ENCODE measurements around the gene UBE2B. TPM values are rescaled to one million over a fixed set of nuclear protein-coding genes. Genes with fewer than 3 reads are reported as not detected.

Gene UBE2B
- 22.2 TPM for total RNA-seq (2013)
- polyA plus RNA-seq (10 to 100 TPM; 30.6 to 68.6 (median 43.4) TPM), polyA minus RNA-seq (7.2 and 8.6 TPM in 2 replicates), total RNA-seq (40.5 to 79.7 (median 56.6) reads per million in 11 experiments)

- Histone ChIP-seq H4K20me1 (ENCODE audit: insufficient read depth, low read length) (peaks cover 41% of the 10 kb centered on the region), H3K27ac (ENCODE audit: low read depth in 1 of 2, low read length in 2 of 2) (peak within 1 kb of the TSS; percentile 98 to 99), H3K9ac (ENCODE audit: insufficient read depth, low read length, poor library complexity, severe bottlenecking) (peak within 1 kb of the TSS; percentile 98), H3K4me3 (replicated peaks in 1 of 3; ENCODE audit: low read depth in 2 of 3, low read length in 3 of 3) (peak within 1 kb of the TSS; percentile 80 to 100 (median 95)), H3K36me3 (replicated peaks in 1 of 2; ENCODE audit: control insufficient read depth in 1 of 2, insufficient read depth in 2 of 2, low read length in 2 of 2) (peaks cover 13 to 22% of the 10 kb centered on the region in 2 donors), H3K27me3 (ENCODE audit: control insufficient read depth in 2 of 2, insufficient read depth in 2 of 2, low read length in 2 of 2) (no peaks in the 10 kb centered on the region), H3K4me1 (ENCODE audit: control insufficient read depth in 1 of 2, insufficient read depth in 2 of 2, low read length in 2 of 2) (peaks cover 28 to 30% of the 10 kb centered on the region in 2 donors), H2AFZ (ENCODE audit: insufficient read depth, low read depth, low read length, poor library complexity, severe bottlenecking) (peak within 1 kb of the TSS; percentile 85), H3K79me2 (ENCODE audit: insufficient read depth, low read length) (peaks cover 47% of the 10 kb centered on the region), H3K4me2 (replicated peaks; ENCODE audit: extremely low read depth, low read length, poor library complexity, severe bottlenecking) (peak within 1 kb of the TSS; percentile 86), H3K9me3 (replicated peaks in 1 of 2; ENCODE audit: control insufficient read depth in 1 of 2, insufficient read depth in 1 of 2, low read length in 2 of 2) (peaks cover 0 to 3% of the 10 kb centered on the region in 2 donors)
- Mint-ChIP-seq H3K4me3 (peak within 1 kb of the TSS; percentile 95 to 98), H3K4me1 (peaks cover 41% of the 10 kb centered on the region), H3K36me3 (peaks cover 14 to 24% of the 10 kb centered on the region in 2 donors), H3K27ac (peak within 1 kb of the TSS; percentile 98 to 100 (median 99)), H3K9me3 (peaks cover 0 to 8% (median 5%) of the 10 kb centered on the region in 7 donors), H3K27me3 (ENCODE audit: low read depth in 3 of 3) (peaks cover 0 to 5% (median 3%) of the 10 kb centered on the region in 3 donors)
- WGBS (ENCODE audit: insufficient coverage): under 1% methylated on average over 56 of the region's 74 CpGs
- intact Hi-C loops (cut with micrococcal nuclease): loop anchor here (2.0 to 10.0 kb wide), 6 partner anchors 66 to 1316 kb away; partner anchors contain the start of genes JADE2 (in 2 of the 2), PPP2CA (in 2 of the 2) and HSPA4 (in 1 of the 2)
- no peak for TF ChIP-seq CTCF (IDR thresholded peaks at IDR 0.05)
- peak; percentile 99 to 100 (median 99) for DNase-seq
Observed at GRCh38 chr5:134370871-134371833, at the start of gene UBE2B. Gene UBE2B (plus strand): TSS chr5:134371569. CDS start chr5:134371596, 27 bp downstream.

GRCh38 chr5:134327327-134327726 is 44.0 kb upstream of the UBE2B start:
- H3K9me3 ChIP-seq (replicated peaks in 1 of 2; ENCODE audit: control insufficient read depth in 1 of 2, insufficient read depth in 1 of 2, low read length in 2 of 2): peaks cover 26 to 29% of the 10 kb centered on the region in 2 donors
- H3K79me2 ChIP-seq (ENCODE audit: insufficient read depth, low read length): no peaks in the 10 kb centered on the region
- H3K9me3 Mint-ChIP-seq: peaks cover 19 to 44% (median 34%) of the 10 kb centered on the region in 7 donors
- no peaks in the 10 kb centered on the region for H3K27me3 ChIP-seq (ENCODE audit: control insufficient read depth in 2 of 2, insufficient read depth in 2 of 2, low read length in 2 of 2)
- no peak for DNase-seq
- no peak for TF ChIP-seq CTCF (IDR thresholded peaks at IDR 0.05)
- H3K4me3 ChIP-seq (replicated peaks in 1 of 3; ENCODE audit: low read depth in 2 of 3, low read length in 3 of 3): no peak overlapping the region
- no peak overlapping the region for H3K4me3 Mint-ChIP-seq
- H3K27ac Mint-ChIP-seq: no peak overlapping the region
- peaks cover 1 to 3% (median 2%) of the 10 kb centered on the region in 3 donors for H3K27me3 Mint-ChIP-seq (ENCODE audit: low read depth in 3 of 3)
- no peaks in the 10 kb centered on the region for H3K4me1 Mint-ChIP-seq
- H2AFZ ChIP-seq (ENCODE audit: insufficient read depth, low read depth, low read length, poor library complexity, severe bottlenecking): no peak overlapping the region
- no peak overlapping the region for H3K4me2 ChIP-seq (replicated peaks; ENCODE audit: extremely low read depth, low read length, poor library complexity, severe bottlenecking)
- H3K9ac ChIP-seq (ENCODE audit: insufficient read depth, low read length, poor library complexity, severe bottlenecking): no peak overlapping the region
- H4K20me1 ChIP-seq (ENCODE audit: insufficient read depth, low read length): no peaks in the 10 kb centered on the region
- H3K36me3 ChIP-seq (replicated peaks in 1 of 2; ENCODE audit: control insufficient read depth in 1 of 2, insufficient read depth in 2 of 2, low read length in 2 of 2): no peaks in the 10 kb centered on the region
- H3K4me1 ChIP-seq (ENCODE audit: control insufficient read depth in 1 of 2, insufficient read depth in 2 of 2, low read length in 2 of 2): no peaks in the 10 kb centered on the region
- H3K27ac ChIP-seq (ENCODE audit: low read depth in 1 of 2, low read length in 2 of 2): no peak overlapping the region
- no peaks in the 10 kb centered on the region for H3K36me3 Mint-ChIP-seq
- intact Hi-C loops (cut with micrococcal nuclease): no loop called here
